ENCODE measurements around the gene CASP9.

The CASP9 gene

GRCh38 chr1:15510611-15511405, 13.2 kb downstream of the CASP9 start:
- peaks cover 4% of the 10 kb centered on the region for H3K36me3 ChIP-seq (ENCODE audit: insufficient read depth, low read length)
- no peaks in the 10 kb centered on the region for H3K27me3 ChIP-seq (ENCODE audit: control insufficient read depth in 1 of 2, insufficient read depth in 2 of 2, low read length in 2 of 2)
- H3K27ac ChIP-seq (ENCODE audit: low read depth, low read length) = no peak overlapping the region
- H3K9ac ChIP-seq (ENCODE audit: low read length) = no peak overlapping the region
- no peaks in the 10 kb centered on the region for H3K9me3 ChIP-seq (ENCODE audit: low read length)
- no peak overlapping the region for H3K4me3 ChIP-seq (ENCODE audit: low read depth in 1 of 2, low read length in 2 of 2)
- H3K4me1 ChIP-seq (ENCODE audit: insufficient read depth, low read length) = no peaks in the 10 kb centered on the region

GRCh38 chr1:15509586-15509985, 14.4 kb downstream of the CASP9 start:
- H3K9me3 ChIP-seq (ENCODE audit: low read length) = no peaks in the 10 kb centered on the region
- H3K4me1 ChIP-seq (ENCODE audit: insufficient read depth, low read length) = no peaks in the 10 kb centered on the region
- no peak overlapping the region for H3K9ac ChIP-seq (ENCODE audit: low read length)
- no peak overlapping the region for H3K27ac ChIP-seq (ENCODE audit: low read depth, low read length)
- no peaks in the 10 kb centered on the region for H3K27me3 ChIP-seq (ENCODE audit: control insufficient read depth in 1 of 2, insufficient read depth in 2 of 2, low read length in 2 of 2)
- peaks cover 15% of the 10 kb centered on the region for H3K36me3 ChIP-seq (ENCODE audit: insufficient read depth, low read length)
- H3K4me3 ChIP-seq (ENCODE audit: low read depth in 1 of 2, low read length in 2 of 2) = no peak overlapping the region

- H3K36me3 ChIP-seq (ENCODE audit: insufficient read depth, low read length) = peaks cover 17% of the 10 kb centered on the region
- no peaks in the 10 kb centered on the region for H3K27me3 ChIP-seq (ENCODE audit: control insufficient read depth in 1 of 2, insufficient read depth in 2 of 2, low read length in 2 of 2)
- H3K4me1 ChIP-seq (ENCODE audit: insufficient read depth, low read length) = no peaks in the 10 kb centered on the region
- no peak overlapping the region for H3K4me3 ChIP-seq (ENCODE audit: low read depth in 1 of 2, low read length in 2 of 2)
- no peak overlapping the region for H3K27ac ChIP-seq (ENCODE audit: low read depth, low read length)
- no peaks in the 10 kb centered on the region for H3K9me3 ChIP-seq (ENCODE audit: low read length)
- no peak overlapping the region for H3K9ac ChIP-seq (ENCODE audit: low read length)
These were observed 15.1 kb downstream of the CASP9 start for GRCh38 chr1:15508700-15509487.

GRCh38 chr1:15507278-15507677, 16.7 kb downstream of the CASP9 start:
- Histone ChIP-seq H3K9ac (ENCODE audit: low read length) (no peak overlapping the region), H3K27me3 (ENCODE audit: control insufficient read depth in 1 of 2, insufficient read depth in 2 of 2, low read length in 2 of 2) (no peaks in the 10 kb centered on the region), H3K4me1 (ENCODE audit: insufficient read depth, low read length) (no peaks in the 10 kb centered on the region), H3K9me3 (ENCODE audit: low read length) (no peaks in the 10 kb centered on the region), H3K27ac (ENCODE audit: low read depth, low read length) (no peak overlapping the region), H3K4me3 (ENCODE audit: low read depth in 1 of 2, low read length in 2 of 2) (no peak overlapping the region), H3K36me3 (ENCODE audit: insufficient read depth, low read length) (peaks cover 23% of the 10 kb centered on the region)

- Histone ChIP-seq H3K27me3 (ENCODE audit: control insufficient read depth in 1 of 2, insufficient read depth in 2 of 2, low read length in 2 of 2) (no peaks in the 10 kb centered on the region), H3K9me3 (ENCODE audit: low read length) (no peaks in the 10 kb centered on the region), H3K4me1 (ENCODE audit: insufficient read depth, low read length) (no peaks in the 10 kb centered on the region), H3K9ac (ENCODE audit: low read length) (no peak overlapping the region), H3K36me3 (ENCODE audit: insufficient read depth, low read length) (peaks cover 23% of the 10 kb centered on the region), H3K27ac (ENCODE audit: low read depth, low read length) (no peak overlapping the region), H3K4me3 (ENCODE audit: low read depth in 1 of 2, low read length in 2 of 2) (no peak overlapping the region)
These were observed 17.2 kb downstream of the CASP9 start for GRCh38 chr1:15506831-15507230.

- Histone ChIP-seq H3K36me3 (ENCODE audit: insufficient read depth, low read length) (peaks cover 23% of the 10 kb centered on the region), H3K27ac (ENCODE audit: low read depth, low read length) (no peak overlapping the region)
These were observed 19.6 kb downstream of the CASP9 start for GRCh38 chr1:15504436-15504835.

GRCh38 chr1:15501208-15502032, 22.6 kb downstream of the CASP9 start:
- H3K9ac ChIP-seq (ENCODE audit: low read length) = no peak overlapping the region
- H3K9me3 ChIP-seq (ENCODE audit: low read length) = no peaks in the 10 kb centered on the region
- H3K4me3 ChIP-seq (ENCODE audit: low read depth in 1 of 2, low read length in 2 of 2) = no peak overlapping the region
- no peaks in the 10 kb centered on the region for H3K27me3 ChIP-seq (ENCODE audit: control insufficient read depth in 1 of 2, insufficient read depth in 2 of 2, low read length in 2 of 2)
- peaks cover 23% of the 10 kb centered on the region for H3K36me3 ChIP-seq (ENCODE audit: insufficient read depth, low read length)
- H3K4me1 ChIP-seq (ENCODE audit: insufficient read depth, low read length) = no peaks in the 10 kb centered on the region
- no peak overlapping the region for H3K27ac ChIP-seq (ENCODE audit: low read depth, low read length)

More at GRCh38 chr1:15504436-15504835, 19.6 kb downstream of the CASP9 start:
- H3K9me3 ChIP-seq (ENCODE audit: low read length) = no peaks in the 10 kb centered on the region
- no peaks in the 10 kb centered on the region for H3K4me1 ChIP-seq (ENCODE audit: insufficient read depth, low read length)
- no peak overlapping the region for H3K4me3 ChIP-seq (ENCODE audit: low read depth in 1 of 2, low read length in 2 of 2)
- H3K9ac ChIP-seq (ENCODE audit: low read length) = no peak overlapping the region
- H3K27me3 ChIP-seq (ENCODE audit: control insufficient read depth in 1 of 2, insufficient read depth in 2 of 2, low read length in 2 of 2) = no peaks in the 10 kb centered on the region

- Histone ChIP-seq H3K27ac (ENCODE audit: low read depth, low read length) (no peak overlapping the region), H3K36me3 (ENCODE audit: insufficient read depth, low read length) (peaks cover 23% of the 10 kb centered on the region)
These were observed 23.5 kb downstream of the CASP9 start for GRCh38 chr1:15500184-15501178.

GRCh38 chr1:15493869-15494390, 30.1 kb downstream of the CASP9 start:
- Histone ChIP-seq H3K27me3 (ENCODE audit: control insufficient read depth in 1 of 2, insufficient read depth in 2 of 2, low read length in 2 of 2) (no peaks in the 10 kb centered on the region), H3K9ac (ENCODE audit: low read length) (no peak overlapping the region), H3K36me3 (ENCODE audit: insufficient read depth, low read length) (peaks cover 16% of the 10 kb centered on the region), H3K27ac (ENCODE audit: low read depth, low read length) (no peak overlapping the region), H3K9me3 (ENCODE audit: low read length) (no peaks in the 10 kb centered on the region), H3K4me3 (ENCODE audit: low read depth in 1 of 2, low read length in 2 of 2) (no peak overlapping the region), H3K4me1 (ENCODE audit: insufficient read depth, low read length) (no peaks in the 10 kb centered on the region)

More at GRCh38 chr1:15500184-15501178, 23.5 kb downstream of the CASP9 start:
- Histone ChIP-seq H3K9me3 (ENCODE audit: low read length) (no peaks in the 10 kb centered on the region), H3K4me1 (ENCODE audit: insufficient read depth, low read length) (no peaks in the 10 kb centered on the region), H3K9ac (ENCODE audit: low read length) (no peak overlapping the region), H3K4me3 (ENCODE audit: low read depth in 1 of 2, low read length in 2 of 2) (no peak overlapping the region), H3K27me3 (ENCODE audit: control insufficient read depth in 1 of 2, insufficient read depth in 2 of 2, low read length in 2 of 2) (no peaks in the 10 kb centered on the region)

- Histone ChIP-seq H3K4me1 (ENCODE audit: insufficient read depth, low read length) (no peaks in the 10 kb centered on the region), H3K27me3 (ENCODE audit: control insufficient read depth in 1 of 2, insufficient read depth in 2 of 2, low read length in 2 of 2) (no peaks in the 10 kb centered on the region), H3K9me3 (ENCODE audit: low read length) (no peaks in the 10 kb centered on the region), H3K4me3 (ENCODE audit: low read depth in 1 of 2, low read length in 2 of 2) (no peak overlapping the region), H3K36me3 (ENCODE audit: insufficient read depth, low read length) (peaks cover 16% of the 10 kb centered on the region), H3K27ac (ENCODE audit: low read depth, low read length) (no peak overlapping the region), H3K9ac (ENCODE audit: low read length) (no peak overlapping the region)
These were observed 31.4 kb downstream of the CASP9 start for GRCh38 chr1:15492596-15492995.
